ENCODE results near the gene TPD52L2.
"Not testable (repeated sequence)": the region's sequence is repeated elsewhere in the genome, so short reads cannot be mapped to it uniquely, and the experiment has no call there.

The TPD52L2 gene

DNA sequence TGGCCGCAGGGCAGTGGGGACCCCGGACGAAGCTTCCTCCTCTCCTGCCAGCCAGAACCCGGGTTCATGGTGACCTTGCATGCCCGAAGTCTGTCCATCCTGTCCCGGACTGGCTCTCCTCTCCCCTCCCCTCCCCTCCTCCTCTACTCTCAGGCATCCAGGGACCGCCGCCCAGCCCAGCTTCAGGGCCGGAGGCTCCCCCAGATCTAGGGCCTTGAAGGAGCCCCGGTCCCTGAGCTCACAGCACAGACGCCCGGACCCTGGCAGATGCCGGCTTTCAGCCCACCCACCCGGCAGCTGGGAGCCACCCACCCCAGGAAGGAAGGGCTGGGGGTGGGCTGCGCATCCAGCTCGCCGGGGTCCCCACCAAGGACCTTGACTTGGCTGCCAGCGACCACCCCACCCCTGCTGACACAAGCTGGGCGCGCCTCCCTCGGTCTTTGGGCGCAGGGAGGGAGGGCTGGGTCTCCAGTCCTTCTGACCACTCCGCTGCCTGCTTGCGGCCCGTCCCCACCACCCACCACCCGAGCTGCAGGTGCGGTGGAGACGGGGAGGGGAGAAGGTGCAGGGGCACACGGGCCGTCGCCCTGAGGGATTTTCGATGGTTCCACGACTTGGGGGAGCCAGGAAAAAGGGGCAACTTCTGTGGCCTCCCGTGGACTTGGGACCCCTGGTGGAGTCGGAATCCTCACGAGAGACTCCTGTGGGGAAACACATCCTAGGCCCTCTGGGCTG, 9.5 kb upstream of the TPD52L2 start:
- DNase-seq (ENCODE audit: low spot score) = no peak

DNA sequence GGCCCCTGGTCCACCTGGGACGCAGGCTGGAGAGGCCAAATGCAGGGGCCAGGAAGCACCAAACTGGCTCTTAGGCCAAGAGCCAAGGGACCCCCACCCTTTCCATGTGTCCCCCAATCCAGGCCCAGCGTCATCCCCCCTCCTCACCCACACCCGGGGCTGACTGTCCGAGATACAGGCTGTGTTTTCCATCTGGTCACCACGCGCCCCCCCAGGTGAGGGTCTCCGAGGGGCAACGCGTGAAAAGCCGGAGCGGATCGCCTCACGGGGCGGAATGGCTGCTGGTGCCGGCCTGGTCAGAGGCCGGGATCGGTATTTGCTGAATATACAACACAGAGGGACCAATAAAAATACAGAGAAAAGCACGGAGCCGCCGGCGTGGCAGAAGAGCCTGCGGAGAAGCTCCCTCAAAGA, 9.0 kb upstream of the TPD52L2 start:
- DNase-seq (ENCODE audit: low spot score) = no peak

DNA sequence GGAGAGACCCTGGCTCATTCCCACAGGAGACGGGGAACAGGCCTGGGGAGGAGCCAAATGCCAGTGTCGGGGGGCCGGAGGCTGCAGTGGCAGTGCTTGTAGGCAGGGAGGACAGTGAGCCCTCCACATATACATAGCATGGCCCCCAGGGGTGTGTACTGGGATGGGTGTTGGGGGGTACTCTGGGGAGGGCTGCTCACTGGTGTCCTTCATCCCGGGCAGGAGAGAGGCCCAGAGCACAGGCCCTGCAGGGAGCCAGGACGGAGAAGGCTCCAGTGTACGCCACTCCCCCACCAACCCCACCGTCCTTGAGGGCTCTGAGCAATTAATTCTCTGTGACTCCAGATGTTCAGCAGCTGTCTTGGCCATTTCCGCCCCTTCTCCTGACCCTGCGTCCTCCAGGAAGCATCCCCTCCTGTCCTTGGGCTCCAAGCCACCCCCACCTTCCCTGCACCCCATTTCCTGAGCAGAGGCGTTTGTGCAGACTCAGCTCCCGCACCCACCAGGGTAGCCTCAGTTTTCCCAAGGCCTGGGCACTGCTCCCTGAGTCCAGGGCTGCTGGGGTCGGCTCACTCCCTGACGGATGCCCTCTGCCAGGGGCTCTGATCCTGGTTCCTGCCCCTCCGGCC, 7.2 kb upstream of the TPD52L2 start:
- no peak for DNase-seq (ENCODE audit: low spot score)

DNA sequence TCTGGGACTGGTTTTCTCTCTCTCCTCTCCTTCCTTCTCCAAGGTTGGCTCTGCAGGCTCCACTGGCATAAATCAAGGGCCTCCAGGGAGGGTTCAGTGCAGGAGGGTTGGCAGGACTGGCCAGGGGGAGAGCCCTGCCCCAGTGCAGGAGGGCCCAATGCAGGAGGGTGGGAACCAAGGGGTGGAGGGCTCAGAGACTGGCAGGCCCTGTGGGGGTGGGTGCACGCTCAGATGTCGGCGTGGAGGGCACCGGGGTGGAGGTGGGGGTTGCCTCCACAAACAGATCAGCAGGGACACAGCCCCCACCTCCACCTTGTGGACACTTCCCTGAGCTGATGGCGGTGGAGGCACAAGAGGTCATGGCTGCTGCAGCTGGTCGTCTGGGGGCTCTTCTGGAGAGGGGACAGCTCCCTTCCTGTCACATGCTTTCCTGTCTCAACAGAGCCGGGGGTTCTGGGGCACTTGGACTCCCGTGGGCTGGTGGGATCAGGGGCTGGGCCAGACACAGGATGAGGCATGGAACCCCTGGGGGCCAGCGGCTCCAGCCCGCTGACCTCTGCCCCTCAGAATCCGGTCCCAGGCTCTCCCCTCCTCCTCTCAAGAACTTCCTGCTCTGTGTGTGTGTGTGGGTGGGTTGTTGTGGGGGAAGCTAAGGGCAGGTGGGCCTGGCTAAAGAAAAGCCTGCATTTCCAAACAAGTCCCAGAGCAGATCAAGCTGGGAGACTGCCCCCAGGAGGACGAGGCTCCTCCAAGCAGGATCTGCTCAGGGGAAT, 6.5 kb upstream of the TPD52L2 start:
- DNase-seq (ENCODE audit: low spot score) = no peak

DNA sequence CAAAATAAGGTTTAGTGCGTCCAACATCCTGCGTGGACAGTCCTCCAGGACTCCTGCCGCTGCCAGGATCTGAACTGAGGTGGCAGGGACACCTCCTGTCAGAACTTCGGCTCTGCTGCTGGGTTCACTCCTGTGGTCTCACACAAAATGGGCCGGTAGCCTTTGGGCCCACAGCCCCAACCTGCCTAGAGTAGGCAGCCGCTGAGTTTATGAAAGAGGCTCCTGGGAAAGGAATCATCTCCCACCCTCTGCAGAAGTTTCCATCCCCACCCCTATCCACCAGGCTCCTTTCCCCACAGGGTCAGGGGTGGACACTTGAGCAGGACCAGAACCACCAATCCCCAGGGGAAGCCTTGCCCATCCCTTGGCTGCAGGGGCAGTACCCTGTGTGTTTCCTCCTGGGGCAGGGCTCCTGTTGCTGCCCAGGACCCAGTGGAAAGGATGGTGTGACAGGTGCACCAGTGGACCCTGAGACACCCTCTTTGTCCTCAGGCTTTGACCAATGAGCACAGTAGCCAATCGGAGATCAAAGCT, 5.8 kb upstream of the TPD52L2 start:
- DNase-seq (ENCODE audit: low spot score) = no peak

DNA sequence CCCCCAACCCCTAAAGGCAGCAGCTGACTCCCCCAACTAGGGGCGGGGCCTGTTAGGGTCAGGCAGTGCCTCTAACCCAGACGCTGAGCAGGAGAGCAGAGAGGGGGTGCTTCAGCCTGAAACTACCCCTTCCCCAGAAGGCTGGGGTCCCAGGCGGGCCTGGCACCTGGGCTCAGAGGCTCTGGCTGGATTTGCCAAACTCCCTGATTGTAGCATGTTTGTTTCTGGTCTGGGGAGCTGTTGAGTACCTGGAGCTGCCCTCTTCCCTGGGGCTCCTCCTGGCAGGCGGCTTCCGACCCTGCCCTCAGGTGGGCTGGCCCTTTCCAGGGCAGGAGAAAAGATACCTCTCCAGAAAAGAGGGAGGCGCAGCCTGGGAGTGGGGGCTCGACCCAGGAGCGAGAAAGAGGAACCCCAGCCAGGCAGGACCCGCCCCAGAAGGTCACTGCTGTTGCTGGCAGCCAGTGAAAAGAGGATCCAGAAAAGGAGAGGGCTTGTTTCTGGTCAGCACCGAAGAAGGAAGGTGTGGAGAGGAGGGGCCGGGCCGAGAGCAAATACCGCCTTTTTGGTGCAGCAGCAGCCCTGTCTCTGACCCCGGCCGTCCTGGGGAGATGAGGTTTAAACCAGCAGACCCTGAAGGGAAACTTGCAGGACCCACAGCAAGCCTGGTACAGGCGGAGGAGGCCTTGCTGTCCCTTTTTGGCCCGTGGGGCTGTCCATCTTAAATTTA, 4.6 kb upstream of the TPD52L2 start:
- no peak for DNase-seq (ENCODE audit: low spot score)

DNA sequence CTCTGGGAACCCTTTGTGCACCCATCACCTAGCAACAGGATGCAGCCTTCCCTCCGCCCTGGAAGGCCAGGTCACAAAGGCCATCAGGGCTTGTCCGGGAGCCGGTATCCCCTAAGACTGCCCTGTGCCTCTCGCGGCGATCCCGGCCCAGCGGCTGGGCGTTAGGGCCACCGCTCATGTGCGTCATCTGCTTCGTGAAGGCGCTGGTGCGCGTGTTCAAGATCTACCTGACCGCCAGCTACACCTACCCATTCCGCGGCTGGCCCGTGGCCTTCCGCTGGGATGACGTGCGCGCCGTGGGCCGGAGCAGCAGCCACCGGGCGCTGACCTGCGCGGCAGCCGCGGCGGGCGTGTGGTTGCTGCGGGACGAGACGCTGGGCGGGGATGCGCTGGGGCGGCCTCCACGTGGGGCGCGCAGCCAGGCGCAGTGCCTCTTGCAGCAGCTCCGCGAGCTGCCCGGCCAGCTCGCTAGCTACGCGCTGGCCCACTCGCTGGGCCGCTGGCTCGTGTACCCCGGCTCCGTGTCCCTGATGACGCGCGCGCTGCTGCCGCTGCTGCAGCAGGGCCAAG, 3.6 kb upstream of the TPD52L2 start, which contains the start of gene ABHD16B:
ABHD16B (plus strand) TSS at position 134 of the 570 bp plus-strand sequence; CDS start at position 177, 43 bp downstream.
- DNase-seq (ENCODE audit: low spot score) = no peak

DNA sequence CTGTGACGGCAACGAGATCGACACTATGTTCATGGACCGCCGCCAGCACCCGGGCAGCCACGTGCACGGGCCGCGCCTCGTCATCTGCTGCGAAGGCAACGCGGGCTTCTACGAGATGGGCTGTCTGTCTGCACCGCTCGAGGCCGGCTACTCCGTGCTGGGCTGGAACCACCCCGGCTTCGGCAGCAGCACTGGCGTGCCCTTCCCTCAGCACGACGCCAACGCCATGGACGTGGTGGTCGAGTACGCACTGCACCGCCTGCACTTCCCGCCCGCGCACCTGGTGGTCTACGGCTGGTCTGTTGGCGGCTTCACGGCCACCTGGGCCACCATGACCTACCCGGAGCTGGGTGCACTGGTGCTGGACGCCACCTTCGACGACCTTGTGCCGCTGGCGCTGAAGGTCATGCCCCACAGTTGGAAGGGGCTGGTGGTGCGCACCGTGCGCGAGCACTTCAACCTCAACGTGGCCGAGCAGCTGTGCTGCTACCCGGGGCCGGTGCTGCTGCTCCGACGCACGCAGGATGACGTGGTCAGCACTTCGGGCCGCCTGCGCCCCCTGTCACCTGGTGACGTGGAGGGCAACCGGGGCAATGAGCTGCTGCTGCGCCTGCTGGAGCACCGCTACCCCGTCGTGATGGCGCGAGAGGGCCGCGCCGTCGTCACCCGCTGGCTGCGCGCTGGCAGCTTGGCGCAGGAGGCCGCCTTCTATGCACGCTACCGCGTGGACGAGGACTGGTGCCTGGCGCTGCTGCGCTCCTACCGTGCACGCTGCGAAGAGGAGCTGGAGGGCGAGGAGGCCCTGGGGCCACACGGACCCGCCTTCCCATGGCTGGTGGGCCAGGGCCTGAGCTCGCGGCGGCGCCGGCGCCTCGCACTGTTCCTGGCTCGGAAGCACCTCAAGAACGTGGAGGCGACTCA, 2.8 kb upstream of the TPD52L2 start:
- no peak for DNase-seq (ENCODE audit: low spot score)

DNA sequence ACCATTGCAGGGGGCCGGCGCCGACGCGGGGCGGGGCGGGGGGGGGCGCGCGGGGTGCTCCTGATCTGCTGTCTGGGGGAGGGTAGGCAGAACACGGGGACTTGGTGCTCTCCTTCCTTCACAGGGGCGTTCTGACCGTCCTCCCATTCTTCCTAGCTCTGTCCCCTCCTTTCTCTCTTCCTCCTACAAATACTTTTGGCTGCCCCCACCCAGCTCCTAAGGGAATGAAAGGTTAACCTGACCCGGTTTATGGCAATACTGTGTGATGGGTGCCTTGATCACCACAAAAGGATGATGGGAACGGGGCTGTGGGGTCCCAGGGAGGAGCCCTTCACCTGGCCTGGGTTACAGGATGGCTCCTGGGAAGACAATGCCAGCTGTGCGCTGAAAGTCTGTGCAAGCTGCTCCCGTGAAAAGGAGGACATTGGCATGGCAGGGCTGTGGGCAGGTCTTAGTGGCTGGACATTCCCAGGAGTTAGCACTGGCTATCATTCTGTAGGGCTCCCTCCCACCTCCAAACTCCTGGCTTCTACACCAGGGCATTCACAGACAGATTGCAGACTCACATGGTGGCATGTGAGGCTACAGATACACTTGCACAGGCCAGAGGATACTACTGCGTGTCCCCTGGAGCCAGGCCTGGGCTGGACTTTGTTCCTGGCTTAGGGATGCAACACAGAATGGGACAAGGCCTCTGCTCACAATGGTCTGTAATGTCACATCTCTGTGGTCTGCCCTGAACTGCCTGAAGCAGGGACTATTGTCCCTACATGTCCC, 1.9 kb upstream of the TPD52L2 start:
- DNase-seq (ENCODE audit: low spot score) = no peak

DNA sequence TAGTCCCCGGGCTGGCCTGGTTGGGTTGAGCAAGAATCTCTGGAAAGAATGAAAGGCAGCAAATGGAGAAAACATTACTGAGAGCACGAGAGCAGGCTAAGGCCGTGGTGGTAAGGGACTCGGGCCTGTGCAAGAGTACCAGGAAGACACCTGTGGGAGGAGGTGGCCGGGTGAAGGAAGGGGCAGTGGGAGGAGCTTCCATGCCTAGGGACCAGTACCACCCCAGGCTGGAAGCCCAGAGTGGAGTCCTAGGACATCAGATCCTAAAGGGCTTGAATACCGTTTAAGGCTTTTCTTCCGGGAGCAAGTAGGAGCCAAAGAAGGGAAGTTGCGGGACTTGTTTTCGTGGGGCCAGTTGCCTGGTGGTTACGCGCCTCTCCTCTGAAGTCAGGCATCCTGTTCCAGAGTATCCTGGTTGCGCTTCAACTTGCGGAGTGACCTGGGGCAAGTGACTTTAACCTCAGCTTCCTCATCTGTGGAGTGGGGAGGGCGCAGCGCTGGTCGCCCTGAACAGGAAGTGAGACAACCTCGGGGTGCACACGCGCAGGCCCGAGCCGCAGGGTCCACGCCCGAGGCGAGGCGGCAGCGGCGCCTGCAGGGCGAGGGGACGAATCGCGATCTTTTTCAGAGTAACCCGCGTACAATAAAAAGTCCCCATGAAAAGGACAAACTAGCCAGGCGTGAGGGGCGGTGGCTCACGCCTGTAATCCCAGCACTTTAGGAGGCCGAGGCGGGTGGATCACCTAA, 1.1 kb upstream of the TPD52L2 start:
- peak; percentile 96 for DNase-seq (ENCODE audit: low spot score)

DNA sequence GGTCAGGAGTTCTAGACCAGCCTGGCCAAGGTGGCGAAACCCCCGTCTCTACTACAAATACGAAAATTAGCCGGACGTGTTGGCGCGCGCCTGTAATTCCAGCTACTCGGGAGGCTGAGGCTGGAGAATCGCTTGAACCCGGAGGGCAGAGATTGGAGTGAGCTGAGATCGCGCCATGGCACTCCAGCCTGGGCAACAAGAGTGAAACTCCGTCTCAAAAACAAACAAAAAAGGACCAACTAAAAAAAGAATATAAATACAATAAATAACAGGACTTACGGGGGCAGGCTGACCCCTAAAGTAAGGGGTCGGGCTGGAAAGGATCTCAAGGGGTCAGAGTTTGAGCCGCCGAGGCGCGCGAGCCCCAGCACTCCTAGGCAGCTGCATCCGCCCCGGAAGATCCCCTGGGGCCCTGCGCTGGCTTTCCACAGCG, 509 bp upstream of the TPD52L2 start:
- DNase-seq (ENCODE audit: low spot score) = no peak

DNA sequence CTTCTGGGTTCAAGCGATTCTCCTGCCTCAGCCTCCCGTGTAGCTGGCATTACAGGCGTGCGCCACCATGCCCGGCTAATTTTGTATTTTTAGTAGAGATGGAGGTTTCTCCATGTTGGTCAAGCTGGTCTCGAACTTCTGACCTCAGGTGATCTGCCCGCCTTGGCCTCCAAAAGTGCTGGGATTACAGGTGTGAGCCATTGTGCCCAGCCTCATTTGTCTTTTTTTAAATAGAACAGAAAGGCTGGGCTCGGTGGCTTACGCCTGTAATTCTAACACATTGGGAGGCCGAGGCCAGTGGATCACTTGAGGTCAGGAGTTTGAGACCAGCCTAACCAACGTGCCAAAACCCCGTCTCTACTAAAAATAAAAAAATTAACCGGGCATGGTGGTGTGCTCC, 2.0 kb downstream of the TPD52L2 start:
- DNase-seq (ENCODE audit: low spot score) = not testable (repeated sequence)

DNA sequence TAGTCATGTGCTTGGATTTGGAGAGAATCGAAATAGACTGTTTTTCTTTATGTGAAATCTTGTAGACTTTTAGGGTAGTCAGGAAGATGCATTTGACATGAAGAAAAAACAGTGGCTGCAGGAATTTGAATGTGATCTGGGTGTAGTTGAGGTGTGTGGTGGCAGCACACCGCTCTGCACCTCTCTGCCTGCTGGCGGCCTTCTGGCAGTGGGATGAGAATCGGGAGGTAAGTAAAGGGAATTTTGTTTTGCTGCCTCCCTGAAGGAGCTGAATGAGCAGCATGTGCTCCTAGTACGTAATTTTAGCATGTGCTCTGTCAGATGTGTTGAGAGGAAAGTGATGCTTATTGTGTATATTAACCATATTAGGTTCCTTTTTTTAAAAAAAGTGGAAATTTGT, 3.2 kb downstream of the TPD52L2 start:
- DNase-seq (ENCODE audit: low spot score) = no peak

DNA sequence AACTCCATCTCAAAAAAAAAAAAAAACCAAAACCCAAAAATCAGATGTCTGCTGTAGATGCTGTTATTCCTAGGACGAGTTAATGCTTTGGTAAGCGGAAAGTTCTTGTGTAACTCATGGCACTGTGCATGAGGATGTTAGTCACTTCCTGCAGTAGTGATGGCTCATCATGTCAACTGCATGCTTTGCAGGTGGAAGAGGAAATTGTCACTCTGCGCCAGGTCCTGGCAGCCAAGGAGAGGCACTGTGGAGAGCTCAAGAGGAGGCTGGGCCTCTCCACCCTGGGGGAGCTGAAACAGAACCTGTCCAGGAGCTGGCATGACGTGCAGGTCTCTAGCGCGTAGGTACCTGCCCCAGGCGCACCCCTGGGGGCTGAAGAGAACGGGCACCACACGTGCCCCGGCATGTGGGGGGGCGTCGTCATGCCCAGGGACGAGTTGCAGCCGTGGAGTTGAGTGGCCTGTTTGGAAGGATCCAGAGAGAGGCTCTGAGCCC, 8.5 kb downstream of the TPD52L2 start:
- DNase-seq (ENCODE audit: low spot score) = no peak

DNA sequence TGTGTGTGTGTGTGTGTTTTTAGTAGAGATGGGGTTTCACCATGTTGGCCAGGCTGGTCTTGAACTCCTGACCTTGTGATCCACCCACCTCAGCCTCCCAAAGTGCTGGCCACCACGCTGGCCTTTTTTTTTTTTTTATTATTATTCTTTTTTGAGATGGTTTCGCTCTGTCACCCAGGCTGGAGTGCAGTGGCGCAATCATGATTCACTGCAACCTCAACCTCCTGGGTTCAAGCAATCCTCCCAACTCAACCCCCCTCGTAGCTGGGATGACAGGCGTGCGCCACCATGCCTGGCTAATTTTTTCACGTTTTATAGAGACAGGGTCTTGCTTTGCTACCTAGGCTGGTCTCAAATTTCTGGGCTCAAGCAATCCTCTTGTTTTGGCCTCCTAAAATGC, 9.2 kb downstream of the TPD52L2 start:
- not testable (repeated sequence) for DNase-seq (ENCODE audit: low spot score)

DNA sequence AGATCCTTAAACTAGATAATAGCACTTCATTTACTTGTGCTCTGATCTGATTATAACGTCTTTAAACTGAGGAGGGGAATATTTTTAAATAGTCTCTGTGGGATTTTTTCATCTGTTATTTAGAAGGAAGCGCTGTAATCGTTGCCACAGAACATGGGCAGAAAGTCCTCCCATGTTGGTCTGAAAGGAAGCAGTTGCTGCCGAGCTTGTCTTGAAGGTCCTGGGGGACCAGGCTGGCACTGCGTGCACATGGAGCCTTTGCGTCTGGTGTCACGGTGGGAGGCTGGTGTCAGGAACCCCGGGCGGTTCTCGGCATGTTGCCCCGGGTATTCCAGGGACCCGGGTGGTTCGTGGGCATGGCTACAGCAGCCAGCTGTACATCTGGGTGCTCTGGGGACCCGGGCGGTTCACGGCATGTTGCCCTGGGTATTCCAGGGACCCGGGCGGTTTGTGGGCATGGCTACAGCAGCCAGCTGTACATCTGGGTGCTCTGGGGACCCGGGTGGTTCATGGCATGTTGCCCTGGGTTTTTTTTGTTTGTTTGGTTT, 11.5 kb downstream of the TPD52L2 start:
- DNase-seq (ENCODE audit: low spot score) = no peak

DNA sequence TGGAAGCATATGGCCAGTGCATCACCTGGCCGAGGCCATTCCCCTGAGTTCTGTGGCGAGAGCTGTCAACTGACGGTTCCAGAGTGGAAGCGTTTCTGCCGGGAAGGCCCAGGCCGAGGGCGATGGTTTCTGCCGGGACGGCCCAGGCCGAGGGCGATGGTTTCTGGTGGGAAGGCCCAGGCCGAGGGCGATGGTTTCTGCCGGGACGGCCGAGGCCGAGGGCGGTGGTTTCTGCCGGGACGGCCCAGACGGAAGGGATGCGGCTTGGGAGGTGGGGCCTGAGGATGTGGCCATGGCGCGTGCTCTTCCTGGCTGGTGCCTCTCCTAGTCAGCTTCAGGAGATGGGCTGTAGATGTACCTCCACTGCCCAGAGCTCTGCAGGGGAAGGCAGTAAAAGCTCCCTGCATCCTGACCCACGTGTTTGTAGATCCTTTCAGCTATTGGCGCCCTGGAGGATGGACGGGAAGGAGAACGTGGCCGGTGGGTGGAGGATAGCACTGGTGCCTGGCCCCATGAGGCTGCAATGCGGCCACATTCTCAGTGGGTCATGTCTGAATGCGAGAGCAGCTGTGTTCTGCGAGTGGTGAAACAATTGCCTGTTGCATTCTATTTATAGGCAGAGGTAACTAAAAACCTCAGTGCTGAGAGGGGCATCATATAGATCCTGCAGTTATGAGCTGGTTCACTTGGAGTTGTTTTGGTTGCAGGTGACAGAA, 12.8 kb downstream of the TPD52L2 start:
- DNase-seq (ENCODE audit: low spot score) = no peak
